GM21367 (cell line): ENCODE measurements around the gene SEC24A.
A peak's percentile ranks its signal among the peaks of the same experiment; 100 is the strongest.
"Not testable (repeated sequence)": the region's sequence is repeated elsewhere in the genome, so short reads cannot be mapped to it uniquely, and the experiment has no call there.

Experiments used
- ATAC-seq: cut with Tn5 transposase; IDR thresholded peaks from one replicate; pipeline ENCODE4 v1.9.1; 2021; ENCODE audit not compliant: unreplicated experiment

The SEC24A gene

DNA sequence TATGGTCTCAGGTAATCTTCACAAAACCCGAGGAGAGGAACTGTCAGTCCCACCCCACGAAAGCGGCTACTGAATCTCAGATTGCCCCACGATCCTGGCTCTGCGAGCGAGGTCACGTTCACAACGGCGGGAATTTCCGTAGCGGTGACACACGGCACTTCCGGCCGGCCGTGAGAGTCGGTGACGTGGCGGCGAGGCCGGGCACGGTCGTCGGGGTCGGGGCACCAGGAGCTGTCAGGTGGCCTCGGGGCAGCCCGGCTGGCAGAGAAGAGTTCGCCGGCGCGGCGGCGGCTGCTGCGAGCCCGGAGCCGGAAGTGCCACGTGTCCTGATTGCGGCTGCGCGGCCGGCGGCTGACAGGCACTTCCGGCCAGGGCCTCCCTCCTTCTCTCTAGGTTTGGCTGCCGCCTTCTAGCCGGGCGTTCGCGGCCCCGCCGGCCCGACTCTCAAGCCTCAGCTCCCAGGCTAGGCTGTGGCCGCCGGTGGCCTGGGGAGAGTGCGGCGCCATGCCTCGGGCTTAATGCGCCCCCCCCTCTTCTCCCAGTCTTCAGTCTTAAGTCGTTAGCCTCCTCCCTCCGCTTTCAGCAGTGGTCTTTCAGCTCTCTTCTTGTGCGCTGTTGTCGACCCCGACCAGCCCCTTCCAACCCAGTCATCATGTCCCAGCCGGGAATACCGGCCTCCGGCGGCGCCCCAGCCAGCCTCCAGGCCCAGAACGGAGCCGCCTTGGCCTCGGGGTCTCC, at the start of gene SEC24A:
SEC24A (plus strand) TSS at position 361 of the 738 bp plus-strand sequence; CDS start at position 653, 292 bp downstream.
- peak; percentile 75 for ATAC-seq

DNA sequence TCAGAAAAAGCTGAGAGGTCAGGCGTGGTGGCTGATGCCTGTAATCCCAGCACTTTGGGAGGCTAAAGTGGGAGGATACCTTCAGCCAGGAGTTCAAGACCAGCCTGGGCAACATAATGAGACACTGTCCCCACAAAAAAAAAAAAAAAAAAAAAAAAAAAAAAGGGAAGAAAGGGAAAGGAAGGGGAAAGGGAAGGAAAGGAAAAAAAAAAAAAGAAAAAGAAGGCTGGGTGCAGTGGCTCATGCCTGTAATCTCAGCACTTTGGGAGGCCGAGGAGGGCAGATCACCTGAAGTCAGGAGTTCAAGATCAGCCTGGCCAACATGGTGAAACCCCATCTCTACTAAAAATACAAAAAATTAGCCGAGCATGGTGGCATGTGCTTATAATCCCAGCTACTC, 48.8 kb upstream of the SEC24A start:
- not testable (repeated sequence) for ATAC-seq

DNA sequence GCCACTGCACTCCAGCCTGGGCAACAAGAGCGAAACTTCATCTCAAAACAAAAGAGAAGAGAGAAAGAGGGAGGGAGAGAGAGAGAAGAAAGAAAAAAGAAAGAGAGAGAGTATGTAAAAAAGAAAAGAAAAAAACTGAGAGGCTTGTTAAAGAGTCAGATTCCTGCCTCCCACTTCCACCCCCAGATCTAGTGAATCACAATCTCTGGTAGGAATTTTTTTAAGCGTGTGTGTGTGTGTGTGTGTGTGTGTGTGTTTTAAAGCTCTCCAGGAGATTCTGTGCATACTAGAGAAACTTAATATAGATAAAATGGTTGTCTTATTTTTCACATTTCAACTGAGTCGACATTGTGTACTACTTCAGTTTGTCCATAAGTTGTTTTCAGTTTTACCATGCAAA, 48.0 kb upstream of the SEC24A start:
- ATAC-seq: no peak

- peak; percentile 57 for ATAC-seq
Measured at GRCh38 chr5:134603059-134603458, 45.5 kb upstream of the SEC24A start.

DNA sequence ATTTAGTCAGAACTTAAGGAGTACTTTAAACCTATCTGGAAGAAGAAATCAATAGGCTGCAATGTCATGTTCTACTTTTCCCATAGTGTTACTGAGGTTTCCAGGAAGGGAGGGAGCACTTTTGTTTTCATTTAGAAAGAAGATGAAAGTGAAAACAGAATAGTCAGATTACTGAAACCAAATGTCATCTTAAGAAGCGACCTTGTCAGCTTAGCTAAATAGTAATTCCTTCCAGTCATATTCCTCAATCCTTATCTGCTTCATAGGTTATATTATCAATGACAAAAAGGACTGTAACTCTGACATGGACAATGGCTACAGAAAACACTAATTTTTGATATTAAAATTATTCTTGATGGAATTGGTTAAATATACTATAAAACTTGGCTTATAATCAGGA, 43.7 kb upstream of the SEC24A start:
- ATAC-seq: no peak

DNA sequence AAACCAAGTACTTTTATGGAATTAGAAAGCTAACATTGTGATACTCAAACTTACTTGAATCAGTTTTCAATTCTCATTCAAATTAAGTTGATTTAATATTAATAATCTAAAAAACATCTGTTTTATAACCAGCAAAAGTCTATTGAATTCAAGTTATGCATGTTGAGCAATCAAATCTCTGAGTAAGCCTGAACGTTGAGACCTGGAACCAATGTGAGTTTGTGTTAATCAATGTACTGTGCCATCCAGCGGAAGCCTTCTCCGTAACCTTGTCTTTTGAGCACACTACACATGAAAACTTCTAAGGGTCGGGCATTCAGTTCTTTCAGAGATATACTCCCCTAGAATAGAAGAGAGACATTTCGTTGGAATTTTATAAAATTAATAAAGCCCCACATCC, 41.9 kb upstream of the SEC24A start:
- no peak for ATAC-seq

- no peak for ATAC-seq
Measured at GRCh38 chr5:134608555-134608954, 40.0 kb upstream of the SEC24A start.

GRCh38 chr5:134609232-134609851, 39.2 kb upstream of the SEC24A start:
- ATAC-seq: no peak

- ATAC-seq: no peak
Measured at GRCh38 chr5:134610725-134611124, 37.9 kb upstream of the SEC24A start.

GRCh38 chr5:134611515-134611914, 37.1 kb upstream of the SEC24A start:
- no peak for ATAC-seq

- no peak for ATAC-seq
Measured at GRCh38 chr5:134614450-134615085, 34.0 kb upstream of the SEC24A start.

GRCh38 chr5:134620634-134621033, 28.0 kb upstream of the SEC24A start:
- no peak for ATAC-seq

DNA sequence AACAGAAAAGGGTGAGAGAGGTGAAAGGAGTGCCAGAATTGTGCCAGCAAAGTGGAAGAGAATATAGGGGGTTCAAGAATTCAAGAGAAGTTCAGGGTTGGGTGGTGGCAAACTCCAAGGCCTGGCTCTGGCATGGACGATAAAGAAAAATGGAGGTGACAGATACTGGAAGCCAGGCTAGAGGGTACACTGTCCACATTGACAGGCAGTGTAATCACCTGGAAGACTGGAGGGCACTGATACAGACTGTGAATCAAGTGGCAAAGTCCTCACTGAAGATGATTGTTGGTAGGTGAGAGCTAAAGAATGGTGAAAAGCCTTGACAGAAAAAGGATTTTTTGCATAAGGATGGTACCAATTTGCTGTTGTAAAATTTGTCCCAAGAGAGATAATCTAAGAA, 23.0 kb upstream of the SEC24A start:
- no peak for ATAC-seq

- ATAC-seq: no peak
Measured at GRCh38 chr5:134626369-134627014, 22.1 kb upstream of the SEC24A start.

DNA sequence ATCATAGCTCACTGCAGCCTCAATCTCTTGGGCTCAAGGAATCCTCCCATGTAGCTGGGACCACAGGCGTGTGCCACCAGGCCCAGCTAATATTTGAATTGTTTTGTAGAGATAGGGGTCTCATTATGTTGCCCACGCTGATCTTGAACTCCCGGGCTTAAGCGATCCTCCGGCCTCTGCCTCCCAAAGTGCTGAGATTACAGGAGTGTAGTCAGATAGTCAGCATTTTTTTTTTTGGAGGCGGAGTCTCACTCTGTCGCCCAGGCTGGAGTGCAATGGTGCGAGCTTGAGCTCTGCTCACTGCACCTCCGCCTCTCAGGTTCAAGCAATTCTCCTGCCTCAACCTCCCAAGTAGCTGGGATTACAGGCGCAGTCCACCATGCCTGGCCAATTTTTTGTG, 14.4 kb upstream of the SEC24A start:
- no peak for ATAC-seq

DNA sequence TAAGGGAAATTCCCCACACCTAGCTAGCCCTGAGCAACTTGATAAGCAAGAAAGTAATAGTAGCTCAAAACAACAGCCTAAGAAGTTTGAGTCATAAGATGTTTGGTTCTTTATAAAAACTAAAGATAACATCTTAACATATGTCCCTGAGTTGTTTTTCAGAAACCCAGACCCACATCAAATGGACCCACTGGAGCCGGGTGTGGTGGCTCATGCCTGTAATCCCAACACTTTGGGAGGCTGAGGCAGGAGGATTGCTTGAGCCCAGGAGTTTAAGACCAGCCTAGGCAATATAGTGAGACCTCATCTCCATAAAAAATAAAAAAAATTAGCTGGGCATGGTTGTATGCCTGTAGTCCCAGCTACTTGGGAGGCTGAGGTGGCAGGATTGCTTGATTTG, 13.2 kb upstream of the SEC24A start:
- ATAC-seq: not testable (repeated sequence)

GRCh38 chr5:134637116-134637721, 11.4 kb upstream of the SEC24A start:
- no peak for ATAC-seq

GRCh38 chr5:134638760-134639201, 9.8 kb upstream of the SEC24A start:
- ATAC-seq: no peak

- ATAC-seq: no peak
Measured at GRCh38 chr5:134642931-134643530, 5.6 kb upstream of the SEC24A start.

- ATAC-seq: peak; percentile 27
Measured at GRCh38 chr5:134647750-134648424, 698 bp upstream of the SEC24A start.
